GM10847 (cell line): ENCODE measurements around the gene RPL31.

Experiments used
- POLR2A ChIP-seq: IDR thresholded peaks from 2 replicates; pipeline ENCODE4 v1.6.1; 2011; ENCODE audit not compliant: insufficient read length; ENCODE audit errors: extremely low read depth

The RPL31 gene

DNA sequence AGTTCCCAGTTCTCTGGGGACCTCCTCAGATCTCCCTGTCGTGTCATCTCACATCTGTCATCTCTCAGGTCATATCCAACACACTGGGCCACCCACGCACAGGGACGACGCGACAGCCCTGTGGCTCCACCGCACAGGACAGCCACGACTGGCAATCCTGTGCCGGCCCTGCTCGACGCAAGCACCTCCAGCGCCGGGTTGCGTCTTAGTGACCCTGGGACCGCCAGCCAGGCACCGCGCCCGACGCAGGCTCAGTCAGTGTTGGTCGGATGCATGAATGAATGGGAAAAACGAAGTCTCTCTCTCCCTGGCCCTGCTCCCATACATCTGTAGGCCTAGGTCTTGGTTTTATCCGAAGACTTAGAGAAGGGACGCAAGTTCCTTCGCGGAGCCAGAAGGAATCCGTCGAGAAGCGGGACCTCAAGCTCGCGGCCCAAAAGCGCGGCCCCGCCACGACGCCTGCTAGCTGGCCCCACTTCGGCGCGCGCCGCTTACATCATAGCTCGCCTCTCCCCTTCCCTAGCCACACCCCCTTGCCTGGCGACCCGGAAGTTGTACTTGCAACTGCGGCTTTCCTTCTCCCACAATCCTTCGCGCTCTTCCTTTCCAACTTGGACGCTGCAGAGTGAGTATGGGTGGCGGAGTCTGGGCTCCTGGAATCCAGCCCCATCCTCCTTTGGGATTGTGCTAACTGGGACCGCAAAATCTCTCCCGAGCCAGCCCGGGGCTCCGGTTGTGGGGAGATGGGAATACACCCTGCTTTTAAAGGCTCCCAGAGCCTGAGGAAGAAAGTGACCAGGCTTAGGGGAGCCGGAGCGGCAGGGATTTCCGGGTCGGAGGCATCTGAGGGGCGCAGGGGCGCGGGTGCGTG, at the start of gene RPL31:
RPL31 (plus strand) TSS at position 599 of the 871 bp plus-strand sequence. CDS start 413 bp downstream, outside the sequence.
- TF ChIP-seq POLR2A: peak; percentile 95

DNA sequence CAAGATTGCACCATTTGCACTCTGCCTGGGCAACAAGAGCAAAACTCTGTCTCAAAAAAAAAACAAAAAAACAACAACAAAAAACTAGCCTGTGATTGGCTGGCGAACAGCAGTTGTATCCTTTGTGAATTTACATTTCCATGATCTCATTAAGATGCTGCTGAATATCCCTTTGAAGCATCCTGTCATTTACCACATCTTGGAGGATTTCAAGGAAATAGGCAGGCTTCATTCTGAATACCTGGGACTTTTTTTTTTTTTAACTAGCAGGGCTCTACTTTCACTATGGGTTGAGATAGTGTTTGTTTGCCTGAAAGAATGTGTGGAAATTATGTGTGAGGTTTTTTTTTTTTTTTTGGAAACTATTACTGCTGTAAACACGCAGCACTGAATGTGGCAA, 49.6 kb upstream of the RPL31 start:
- TF ChIP-seq POLR2A: no peak

DNA sequence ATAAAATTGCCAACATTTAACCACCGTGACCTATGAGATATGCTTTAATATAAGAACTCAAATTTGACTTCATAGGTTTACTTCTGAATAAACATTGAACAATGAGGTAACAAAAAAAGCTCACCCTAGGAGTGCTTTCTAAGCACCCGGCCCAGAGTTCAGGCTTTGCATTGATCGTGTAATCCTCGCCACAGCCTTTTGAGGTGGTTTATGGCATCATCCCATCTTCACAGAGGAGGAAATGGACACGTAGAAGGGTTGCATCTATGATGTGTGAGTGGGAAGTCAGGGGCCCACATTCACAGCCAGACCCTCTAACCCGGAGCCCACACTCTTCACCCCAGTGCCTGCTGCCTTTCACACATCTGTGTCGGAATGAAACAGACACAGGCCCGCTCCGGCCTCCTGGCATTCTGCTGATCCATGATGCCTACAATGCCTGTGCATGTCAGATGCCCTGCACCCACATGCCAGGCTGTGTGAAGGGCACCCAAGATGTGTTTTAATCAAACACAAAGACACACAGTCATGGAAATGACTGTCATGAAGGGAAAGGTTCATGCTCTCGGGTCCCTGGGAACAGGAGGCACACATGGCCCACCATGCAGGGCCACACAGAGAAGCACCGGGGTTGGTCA, 48.6 kb upstream of the RPL31 start:
- TF ChIP-seq POLR2A: no peak

DNA sequence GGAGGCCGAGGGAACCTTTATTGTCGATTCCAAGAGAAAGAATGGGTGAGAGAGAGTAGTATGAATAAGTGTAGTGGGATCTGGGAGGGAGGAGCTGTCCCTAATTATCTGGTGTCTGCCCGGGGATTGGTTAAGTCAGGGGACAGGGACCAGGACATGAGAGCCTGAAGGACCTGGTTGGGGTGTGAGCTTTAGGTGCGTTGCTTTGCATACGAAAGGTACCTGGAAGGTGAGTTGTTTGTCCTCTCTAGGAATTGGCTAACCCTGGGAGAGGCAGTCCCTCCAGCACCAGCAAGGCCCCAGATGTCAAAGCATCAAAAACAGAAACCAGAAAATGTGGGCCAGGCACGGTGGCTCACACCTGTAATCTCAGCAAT, 48.1 kb upstream of the RPL31 start:
- no peak for TF ChIP-seq POLR2A

DNA sequence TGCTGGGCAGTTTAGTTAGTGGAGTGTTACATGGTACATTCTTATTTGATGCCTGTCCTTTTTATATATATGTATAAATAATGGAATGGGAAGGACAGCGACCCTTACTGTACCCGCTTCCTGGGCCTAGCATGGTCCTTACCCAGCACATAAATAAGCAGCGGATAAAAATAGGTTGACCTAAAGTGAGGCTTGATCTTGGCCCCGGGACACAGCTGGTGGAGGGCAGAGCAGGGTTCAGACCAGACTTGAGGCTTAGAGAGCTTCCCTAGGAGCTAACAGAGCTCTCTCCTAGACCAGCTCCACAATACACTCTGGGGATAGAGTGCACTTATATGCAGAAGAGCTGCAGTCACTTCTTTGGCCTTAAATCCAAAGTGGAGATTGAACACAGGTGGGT, 46.9 kb upstream of the RPL31 start:
- no peak for TF ChIP-seq POLR2A

DNA sequence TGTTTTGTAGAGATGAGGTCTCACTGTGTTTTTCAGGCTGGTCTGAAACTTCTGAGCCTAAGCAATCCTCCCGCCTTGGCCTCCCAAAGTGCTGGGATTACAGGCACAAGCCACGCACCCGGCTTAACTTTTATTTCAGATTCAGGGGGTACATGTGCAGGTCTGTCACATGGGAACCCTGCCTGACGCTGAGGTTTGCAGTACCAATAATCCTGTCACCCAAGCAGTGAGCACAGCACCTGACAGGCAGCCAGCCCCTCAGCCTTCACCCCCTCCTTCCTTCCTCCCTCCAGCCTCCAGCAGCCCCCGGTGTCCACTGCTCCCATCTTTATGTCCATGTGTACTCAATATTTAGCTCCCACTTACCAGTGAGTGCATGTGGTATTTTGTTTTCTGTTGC, 46.0 kb upstream of the RPL31 start:
- no peak for TF ChIP-seq POLR2A

DNA sequence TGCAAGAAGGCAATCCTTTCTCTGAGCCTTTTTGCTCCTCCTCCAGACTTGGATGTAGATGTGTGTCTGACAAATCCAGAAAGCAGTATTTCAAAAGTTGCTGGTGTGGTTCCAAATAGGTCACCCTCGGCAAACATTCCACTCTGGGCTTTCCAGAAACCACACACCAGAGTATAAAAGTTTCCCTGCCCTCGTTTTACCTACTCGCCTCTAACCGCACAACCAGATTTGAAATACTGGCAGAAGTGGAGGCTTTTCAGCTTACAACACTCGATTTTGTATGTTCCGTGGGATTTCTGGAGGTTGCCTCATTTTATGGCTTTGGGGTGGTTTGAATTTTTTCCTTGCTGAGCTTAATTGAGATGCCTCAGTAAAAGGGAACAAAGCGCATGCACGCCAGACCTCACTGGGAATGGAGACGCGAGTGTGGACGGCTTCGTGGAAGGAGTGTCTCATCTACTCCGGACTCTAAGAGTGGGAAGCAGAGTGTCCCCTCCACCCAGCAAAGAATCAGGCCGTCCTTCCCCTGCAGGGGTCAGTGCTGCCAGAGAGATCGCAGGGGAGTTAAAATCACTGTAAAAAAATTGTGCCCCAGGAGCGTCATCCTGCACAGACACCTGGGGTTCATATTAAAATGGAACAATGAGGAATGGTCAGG, 44.0 kb upstream of the RPL31 start:
- TF ChIP-seq POLR2A: no peak

DNA sequence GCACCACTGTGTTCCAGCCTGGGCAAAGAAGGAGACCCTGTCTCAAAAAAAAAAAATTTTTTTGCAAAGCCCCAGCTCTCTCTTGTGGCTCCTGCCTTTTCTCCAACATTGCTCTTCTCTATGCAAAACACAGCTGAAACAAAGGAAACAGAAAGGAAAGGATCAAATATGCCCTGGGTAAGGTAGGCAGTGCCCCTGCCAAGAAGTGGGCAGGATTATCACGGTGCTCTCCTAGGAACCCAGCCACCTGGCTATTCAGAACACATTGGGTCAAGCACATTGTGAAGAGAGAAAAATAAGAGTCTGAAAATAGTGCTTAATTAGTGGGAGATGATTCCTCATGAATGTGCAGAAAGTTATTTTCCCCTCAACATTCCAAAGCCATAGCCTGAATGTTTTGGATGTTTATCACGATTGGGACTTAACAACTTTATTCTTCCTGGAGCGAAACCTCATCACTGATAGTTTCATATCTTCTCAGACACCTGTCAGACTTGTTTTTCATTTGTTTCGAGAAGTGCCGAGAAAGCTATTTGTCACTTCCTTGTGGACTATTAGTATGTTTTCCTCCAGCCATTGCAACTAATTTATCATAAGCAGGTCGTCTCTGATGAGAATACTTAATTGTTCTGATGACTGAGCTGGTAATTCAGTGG, 42.7 kb upstream of the RPL31 start:
- no peak for TF ChIP-seq POLR2A

DNA sequence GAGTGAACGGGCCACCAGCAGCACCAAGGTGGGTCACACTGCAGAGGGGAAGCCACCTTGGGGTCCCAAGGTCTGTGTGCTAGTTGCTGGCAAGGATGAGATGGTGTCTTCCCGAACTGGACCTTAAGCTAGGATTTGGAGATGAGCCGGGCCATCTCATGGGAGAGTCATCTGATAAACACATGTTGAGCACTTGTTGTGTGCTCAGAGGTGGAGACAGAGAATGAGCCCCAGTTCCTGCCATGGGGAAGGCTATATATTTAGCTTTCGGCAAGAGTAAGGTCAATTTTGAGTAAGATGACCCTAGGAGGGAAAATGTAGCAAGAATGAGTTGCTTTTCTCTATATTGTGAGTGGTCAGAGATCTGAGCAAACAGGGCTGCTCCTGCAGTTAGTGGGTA, 41.4 kb upstream of the RPL31 start:
- TF ChIP-seq POLR2A: no peak

DNA sequence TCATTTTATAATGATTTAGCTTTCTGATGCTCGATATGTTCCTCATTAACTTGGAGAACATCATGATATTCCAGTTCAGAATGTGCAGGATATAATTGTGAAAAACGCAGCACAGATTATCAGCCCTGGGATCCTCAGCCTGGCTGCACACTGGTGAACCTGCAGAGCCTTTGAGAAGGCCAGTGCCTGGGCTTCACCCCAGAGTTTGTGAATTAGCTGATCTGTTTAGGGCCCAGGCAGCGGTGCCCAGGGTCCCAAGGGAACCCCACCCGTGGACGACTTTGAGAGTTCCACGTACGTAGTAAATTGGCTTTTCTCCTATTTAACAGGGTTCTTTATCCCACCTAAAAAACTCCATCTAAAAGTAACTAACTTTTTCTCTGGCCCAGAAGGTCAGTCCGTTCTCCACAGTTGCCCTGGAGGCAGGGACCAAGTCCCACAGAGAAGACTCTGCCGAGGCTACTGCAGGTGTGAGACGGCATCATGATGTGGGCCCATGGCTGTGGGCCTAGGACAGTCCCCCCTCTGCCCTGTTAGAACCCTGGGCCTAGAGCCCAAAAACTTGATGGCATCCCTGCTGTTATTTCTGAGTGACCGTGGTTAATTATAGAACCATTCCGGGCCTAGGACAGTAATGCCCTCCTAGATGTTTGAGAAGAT, 39.6 kb upstream of the RPL31 start:
- no peak for TF ChIP-seq POLR2A

DNA sequence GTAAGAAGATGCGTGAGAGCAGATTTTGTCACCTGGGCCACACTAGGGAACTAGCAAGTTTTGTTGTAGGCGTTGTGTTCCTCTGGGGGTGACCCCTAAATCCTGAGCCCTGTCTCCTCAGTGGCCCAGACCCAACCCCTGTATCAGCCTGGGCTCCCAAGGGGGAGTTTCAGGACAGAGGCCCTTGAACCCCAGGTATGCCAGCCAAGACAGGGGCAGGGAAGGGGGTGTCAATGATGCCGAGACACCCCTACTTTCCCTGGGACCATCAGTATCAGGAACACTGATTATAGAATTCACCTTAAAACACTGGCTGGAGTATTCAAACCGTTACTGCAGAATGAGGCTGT, 39.1 kb upstream of the RPL31 start:
- no peak for TF ChIP-seq POLR2A

DNA sequence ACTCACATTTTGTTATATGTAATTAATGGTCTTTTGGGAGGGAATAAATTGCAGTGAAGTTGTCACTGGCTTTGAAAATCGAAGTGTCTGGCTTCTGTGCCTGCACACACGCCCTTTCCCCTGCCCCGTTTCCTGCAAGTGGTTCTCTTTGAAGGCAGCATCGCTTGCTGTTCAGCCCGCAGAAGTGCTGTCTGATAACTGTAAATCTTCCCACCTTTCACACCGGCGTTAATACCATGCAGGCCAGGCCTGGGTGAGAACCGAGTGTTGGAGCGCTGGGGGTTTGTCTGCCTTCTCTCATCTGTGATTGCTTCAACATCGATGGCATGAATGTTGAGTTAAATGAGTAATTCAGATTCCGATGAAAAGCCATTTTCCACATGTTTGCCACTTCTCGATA, 37.9 kb upstream of the RPL31 start:
- TF ChIP-seq POLR2A: no peak

DNA sequence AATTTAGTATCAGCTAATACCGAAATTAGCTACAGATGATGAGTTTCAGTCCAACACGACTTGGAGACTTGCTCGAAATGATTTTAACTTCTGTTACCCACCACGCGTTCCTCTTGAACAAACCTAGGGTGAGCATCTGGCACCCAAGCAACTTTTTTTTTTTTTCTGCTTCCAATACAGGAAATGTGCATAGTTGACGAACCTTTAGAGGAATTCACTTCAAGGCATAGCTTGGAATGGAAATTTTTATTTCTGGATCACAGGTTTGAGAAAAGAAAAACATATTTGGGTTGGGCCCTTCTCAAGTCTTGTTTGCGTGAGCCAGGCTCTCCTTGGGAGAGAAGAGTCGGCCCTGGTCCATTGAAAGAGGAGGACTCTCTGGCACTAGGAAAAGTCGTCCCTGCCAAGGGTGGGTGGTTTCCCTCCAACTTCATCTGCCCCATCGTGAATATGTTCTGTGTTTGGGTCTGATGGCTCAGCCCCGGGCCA, 37.4 kb upstream of the RPL31 start:
- no peak for TF ChIP-seq POLR2A

DNA sequence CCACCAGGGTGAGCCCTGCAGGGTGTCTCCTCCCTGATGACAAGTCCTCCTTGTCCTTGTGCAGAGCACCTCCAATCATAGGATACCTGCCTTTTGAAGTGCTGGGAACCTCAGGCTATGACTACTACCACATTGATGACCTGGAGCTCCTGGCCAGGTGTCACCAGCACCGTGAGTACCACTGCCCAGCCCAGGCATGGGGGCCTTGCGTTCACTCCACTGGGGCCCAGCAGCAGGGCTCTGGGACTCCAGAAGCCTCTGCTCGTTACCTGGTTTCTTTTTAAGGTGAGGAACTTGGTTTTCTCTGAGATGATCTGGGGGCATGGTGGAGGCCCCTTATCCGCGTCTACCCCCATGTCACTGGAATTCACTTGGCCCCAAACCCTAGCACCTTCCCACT, 36.5 kb upstream of the RPL31 start:
- no peak for TF ChIP-seq POLR2A

DNA sequence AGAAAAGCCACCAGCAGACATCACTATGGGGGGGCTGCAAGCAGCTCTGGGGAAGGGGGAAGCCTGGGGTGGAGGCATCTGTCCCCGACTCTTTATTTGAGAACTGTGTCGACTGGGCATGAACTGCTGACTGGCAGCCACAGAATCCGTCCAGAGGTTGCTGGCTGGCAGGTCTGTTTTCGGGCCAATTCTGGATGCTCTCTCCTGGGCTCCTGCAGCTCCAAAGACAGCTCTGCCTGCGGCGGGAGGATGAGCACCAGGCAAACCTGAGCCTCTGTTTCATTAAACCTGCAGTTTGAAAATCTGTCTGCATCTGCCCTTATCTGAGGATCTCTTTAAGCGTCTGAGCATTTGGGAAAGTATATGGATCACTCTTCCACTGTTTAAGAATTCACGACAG, 34.4 kb upstream of the RPL31 start:
- no peak for TF ChIP-seq POLR2A
